Activated T-helper 9 cell treated with anti-CD3 and anti-CD28 coated beads, Interleukin-2, amount 50 U/mL, for 16 hours (primary cell): ENCODE measurements around the gene UBE2O.

Experiments used
- DNase-seq: peaks from one replicate; pipeline ENCODE4 v3.0.0-alpha.2; 2020; ENCODE audit warnings: low read depth

UBE2O gene

DNA sequence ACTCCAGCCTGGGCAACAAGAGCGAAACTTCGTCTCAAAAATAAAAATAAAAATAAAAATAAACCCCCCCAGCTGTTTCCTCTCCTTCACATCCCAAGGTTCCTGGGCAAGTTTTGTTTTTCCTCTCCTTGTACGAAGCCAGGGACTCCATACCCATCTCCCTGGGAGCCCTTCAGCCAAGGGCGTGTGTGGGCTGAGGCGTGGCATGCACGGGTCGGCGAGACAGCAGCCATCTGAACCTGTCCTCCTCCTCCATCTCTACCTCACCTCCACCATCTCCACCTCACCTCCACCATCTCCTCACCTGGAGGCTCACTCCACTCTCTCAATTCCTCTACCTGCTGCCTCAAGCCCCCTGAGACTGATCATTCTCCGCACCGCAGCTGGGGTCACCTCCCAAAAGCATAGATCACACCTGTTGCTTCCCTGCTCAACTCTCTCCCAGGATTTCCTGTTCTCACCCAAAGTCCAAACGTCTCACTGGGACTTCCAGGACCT lies 31.3 kb upstream of the UBE2O start:
- no peak for DNase-seq

DNA sequence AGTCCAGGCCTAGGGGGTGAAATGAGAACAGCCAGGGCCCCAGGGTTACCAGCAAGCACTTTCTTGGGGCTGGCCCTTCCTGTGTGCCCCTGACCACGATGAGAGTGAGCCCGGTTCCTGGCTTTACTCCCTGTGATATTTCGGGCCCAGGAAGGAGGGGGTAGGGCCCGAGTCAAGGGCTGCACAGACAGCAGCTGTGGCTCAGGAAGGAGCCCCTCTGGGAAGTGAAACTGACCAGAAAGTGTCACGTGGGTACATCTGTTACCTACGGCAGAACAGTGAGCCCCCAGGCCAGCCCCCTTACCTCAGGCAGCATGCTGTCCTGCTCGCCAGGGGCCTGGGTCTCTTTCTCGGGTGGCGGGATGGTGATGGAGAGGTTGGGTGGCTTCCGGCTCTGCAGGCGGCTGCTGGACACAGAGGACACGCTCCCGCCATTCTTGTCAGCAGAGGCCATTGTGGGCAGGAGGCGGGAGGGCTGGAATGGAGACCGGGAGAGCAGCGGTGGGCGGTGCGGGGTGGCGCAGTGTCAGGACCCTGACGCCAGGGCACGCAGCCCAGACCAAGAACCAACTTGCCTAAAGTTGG lies 28.2 kb upstream of the UBE2O start:
- DNase-seq, result no peak

DNA sequence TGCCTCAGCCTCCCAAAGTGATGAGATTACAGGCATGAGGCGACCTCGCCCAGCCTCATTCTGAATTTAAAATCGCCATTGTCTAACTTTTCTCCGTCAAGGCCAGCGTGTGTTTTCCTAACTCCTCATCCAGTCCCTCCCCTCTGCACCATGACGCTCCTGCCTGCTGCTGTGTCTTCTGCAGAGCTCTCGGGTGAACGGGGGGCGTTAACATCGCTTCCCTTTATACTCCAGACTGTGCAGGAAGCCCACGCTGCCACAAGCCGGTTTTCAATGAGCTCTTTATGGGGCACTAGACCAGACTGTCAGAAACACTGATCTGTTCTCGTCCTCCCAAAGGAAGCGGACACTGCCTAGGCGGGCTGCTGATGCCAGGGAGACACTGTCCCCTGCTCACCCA lies 27.7 kb upstream of the UBE2O start:
- no peak for DNase-seq

GRCh38 chr17:76479515-76480060 lies 26.6 kb upstream of the UBE2O start:
- no peak for DNase-seq

GRCh38 chr17:76478730-76479514 lies 26.0 kb upstream of the UBE2O start:
- no peak for DNase-seq

- no peak for DNase-seq
These were observed 25.1 kb upstream of the UBE2O start for GRCh38 chr17:76478097-76478496.

DNA sequence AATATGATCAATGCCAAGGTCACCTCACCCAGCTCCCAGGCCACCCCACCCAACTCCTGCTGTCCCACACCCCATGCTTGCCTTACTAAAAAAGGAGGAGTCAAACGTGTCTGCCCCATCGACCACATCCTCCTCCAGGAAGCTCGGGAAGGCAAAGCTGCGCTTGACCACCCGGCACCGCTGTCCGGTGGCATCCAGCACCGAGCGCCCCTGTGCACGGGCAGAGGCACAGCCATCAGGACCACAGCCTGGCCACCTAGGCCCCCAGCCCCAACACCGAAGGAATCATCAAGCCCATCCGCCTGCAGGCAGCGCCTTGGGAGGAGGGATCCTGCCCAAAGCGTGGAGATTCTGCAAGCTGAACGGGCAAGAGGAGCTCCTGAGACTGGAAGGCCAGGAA lies 24.6 kb upstream of the UBE2O start:
- DNase-seq, result no peak

GRCh38 chr17:76476736-76477135 lies 23.8 kb upstream of the UBE2O start:
- no peak for DNase-seq

DNA sequence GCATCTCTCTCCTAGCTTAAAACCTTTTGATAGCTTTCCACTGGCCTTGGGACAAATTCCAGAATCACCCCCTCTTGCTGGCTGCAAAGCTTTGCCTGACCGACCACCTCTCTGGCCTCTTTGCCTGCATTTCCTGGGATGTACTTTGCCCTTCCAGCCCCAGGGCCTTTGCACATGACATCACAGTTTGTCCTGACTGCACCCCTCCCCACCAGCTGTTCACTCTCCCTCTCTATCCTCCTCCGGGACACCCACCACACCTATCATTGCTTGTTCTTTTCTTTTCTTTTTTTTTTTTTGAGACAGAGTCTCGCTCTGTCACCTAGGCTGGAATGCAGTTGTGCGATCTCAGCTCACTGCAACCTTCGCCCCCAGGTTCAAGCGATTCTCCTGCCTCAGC lies 22.4 kb upstream of the UBE2O start:
- no peak for DNase-seq

DNA sequence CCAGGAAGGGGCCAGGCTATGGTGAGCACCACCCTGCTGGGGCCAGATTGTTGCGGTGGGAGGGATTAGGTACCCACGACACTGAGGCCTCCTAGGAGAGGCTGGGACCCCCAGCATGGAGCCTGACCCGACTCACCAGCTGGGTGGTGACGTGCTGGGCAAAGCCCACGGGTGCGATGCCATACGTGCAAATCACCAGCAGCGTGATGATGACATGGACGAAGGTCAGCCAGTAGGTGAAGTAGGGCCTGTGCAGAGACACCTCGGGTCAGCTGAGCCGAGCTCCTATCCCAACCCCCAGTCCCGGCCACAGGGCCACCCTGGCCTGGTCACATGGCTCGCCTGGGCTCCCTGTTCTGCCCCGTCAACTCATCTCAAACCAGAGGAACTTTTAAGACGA lies 21.9 kb upstream of the UBE2O start:
- DNase-seq, result no peak

DNA sequence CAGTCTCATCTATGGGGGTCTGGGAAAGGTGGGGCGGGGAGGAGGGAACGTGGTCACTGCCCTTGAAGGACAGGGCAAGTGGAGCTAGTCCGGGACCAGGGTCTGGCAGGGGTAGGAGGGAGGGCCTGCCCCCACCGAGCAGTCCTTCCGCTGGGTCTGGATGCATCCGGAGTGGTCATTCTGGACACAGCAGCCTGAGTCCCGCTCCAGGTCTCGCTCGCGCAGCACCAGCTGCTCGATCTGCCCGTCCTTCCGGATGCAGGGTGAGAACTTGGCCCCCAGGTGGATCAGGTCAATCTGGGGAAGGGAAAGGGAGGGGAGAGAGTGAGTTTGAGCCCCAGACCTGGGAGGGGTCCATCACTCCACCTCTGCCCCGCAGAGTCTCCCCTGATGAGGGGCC lies 21.3 kb upstream of the UBE2O start:
- DNase-seq, result no peak

DNA sequence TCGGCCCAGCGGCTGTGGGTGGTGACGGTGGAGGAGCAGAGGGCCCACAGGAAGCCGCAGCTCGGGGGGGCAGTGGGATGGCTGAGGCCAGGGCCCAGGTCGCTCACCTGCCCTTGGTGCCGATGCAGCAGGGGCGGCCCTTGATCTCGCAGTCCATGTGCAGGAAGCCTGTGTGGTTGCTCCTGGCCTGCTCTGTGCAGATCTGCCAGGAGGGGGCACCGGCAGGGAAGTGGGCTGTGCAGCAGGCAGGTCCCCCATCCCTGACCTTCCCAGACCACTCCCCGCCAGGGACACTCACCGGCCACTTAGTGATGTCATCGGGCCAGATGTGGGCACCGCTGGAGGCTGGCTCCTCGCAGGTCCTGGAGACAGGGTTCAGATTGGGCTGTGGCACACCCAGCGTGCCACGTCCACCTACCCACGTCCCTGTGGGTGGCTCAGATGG lies 20.6 kb upstream of the UBE2O start:
- no peak for DNase-seq

- no peak for DNase-seq
These were observed 19.8 kb upstream of the UBE2O start for GRCh38 chr17:76472726-76473125.

DNA sequence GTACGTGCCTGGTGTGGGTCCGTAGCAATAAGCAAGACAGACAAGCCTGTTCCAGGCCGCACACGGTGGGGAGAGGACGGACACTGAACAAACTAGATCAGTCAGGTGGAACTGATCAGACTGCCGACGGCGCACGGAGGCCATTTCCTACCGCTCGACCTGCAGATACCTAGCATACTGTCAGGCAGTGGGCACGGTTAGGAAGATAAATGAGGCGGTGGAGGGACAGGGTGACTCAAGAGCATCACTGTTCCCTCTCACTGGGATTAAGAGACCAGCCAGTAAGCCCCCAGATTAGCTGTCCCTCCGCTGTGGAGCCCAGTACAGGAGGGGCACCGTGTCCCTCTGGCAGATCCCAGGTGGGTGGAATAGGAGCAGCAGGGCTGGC lies 19.3 kb upstream of the UBE2O start:
- no peak for DNase-seq

DNA sequence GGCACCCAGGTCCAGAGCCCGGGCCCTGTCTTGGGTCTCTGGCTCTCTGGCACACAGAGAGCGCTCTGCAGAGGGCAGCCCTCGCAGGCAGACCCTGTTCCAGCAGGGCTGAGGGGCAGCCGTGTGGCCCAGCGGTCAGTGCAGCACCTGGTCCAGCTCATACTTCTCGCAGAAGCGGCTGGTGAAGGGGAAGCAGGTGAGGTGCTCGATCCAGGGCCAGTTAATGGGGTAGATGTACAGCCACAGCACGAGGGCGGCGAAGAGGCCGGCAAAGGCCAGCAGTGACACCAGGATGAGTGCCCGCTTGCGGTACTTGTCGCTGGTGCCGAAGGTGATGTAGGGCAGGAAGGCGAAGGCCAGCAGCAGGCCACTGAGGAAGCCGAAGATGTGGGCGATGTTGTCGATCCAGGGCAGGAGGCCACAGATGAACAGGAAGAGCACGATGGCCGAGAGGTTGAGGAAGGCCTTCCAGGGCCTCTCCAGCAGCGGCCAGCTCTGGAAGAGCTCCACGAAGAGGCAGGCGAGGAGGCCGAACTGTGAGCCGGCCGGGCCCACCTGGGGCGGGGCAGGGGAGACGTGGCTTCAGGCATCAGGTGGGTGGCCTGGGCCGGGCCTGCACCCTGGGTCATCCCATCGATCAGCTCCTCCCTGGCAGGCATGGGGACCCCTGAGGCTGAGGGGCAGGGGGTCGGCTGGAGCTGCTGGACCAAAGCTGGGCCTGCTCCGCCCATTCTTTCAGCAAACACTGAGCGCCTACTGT lies 18.7 kb upstream of the UBE2O start:
- DNase-seq, result no peak

DNA sequence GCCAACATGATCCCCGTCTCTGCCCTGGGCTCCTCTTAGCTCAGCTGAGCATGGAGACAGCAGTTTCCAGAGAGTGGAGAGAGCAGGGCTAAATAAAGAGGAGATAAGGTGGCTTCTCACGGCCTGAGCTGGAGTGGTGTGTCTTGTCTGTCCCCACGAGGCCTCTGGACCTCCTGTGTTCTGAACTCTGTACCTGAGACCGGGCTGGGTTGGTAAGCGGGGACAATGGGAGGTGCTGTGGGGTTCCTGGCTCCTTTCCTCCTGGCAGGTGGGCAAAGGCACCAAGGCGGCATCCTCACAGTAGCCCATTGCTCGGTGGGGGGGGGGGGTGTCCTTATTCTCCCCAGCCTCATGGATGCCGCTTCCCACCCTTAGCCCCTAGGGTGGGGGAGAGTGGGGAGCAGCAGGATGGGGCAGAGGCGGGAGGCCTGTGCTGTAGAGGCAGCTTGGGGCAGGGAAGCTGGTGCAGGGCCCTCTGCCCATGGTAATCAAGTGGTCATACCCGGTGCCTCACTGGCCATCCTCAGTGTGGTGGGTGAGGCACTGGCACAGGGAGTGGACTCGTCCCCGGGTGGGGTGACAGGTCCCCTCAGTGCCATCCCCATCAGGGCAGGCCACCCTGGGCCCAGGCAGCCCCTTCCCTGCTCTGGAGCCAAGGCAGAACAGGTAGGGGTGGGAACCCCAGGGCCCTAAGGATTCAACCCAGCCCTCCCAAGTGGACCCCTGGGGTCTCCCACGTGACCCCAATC lies 17.2 kb upstream of the UBE2O start:
- no peak for DNase-seq

DNA sequence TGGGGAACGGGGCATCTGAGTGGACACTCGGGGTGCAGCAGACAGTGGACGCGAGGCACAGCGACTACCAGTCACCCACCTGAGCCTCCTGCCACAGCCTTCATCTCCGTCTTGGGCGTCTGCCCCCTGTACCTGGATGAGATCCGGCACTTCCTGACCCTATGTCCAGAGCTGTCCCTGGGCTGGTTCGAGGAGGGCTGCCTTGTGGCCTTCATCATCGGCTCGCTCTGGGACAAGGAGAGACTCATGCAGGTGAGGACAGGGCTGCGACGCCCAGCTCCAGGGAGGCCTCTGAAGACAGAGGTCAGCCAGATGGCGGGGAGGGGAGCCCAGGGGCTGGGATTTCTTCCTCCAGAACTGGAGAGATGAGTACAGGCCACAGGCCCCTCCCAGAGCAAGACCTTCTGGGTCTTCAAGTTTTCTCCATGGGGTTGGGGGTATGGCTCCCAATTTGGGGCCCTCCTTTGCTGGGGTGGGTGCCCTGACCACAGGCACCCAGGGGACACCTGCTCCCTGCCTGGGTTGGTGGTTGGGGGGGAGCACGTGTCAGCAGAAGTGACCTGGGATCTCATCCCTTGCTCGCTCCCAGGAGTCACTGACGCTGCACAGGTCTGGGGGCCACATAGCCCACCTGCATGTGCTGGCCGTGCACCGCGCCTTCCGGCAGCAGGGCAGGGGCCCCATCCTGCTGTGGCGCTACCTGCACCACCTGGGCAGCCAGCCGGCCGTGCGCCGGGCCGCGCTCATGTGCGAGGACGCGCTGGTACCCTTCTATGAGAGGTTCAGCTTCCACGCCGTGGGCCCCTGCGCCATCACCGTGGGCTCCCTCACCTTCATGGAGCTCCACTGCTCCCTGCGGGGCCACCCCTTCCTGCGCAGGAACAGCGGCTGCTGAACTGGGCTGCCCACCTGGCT lies 16.4 kb upstream of the UBE2O start:
- DNase-seq, result no peak

DNA sequence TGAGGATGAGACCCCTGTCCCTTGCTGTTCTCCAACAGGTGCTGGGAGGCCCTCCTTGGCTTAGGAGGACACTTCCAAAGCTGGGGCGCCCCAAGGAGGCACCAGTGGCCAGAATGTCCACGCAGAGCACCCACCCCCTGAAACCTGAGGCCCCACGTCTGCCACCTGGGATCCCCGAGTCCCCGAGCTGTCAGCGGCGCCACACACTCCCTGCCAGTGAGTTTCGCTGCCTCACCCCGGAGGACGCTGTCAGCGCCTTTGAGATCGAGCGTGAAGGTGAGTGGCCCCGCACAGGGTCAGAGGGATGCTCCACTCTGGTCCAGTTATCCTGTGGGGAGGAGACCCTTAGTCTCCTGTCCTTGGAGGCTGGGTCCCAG lies 15.7 kb upstream of the UBE2O start:
- no peak for DNase-seq

DNA sequence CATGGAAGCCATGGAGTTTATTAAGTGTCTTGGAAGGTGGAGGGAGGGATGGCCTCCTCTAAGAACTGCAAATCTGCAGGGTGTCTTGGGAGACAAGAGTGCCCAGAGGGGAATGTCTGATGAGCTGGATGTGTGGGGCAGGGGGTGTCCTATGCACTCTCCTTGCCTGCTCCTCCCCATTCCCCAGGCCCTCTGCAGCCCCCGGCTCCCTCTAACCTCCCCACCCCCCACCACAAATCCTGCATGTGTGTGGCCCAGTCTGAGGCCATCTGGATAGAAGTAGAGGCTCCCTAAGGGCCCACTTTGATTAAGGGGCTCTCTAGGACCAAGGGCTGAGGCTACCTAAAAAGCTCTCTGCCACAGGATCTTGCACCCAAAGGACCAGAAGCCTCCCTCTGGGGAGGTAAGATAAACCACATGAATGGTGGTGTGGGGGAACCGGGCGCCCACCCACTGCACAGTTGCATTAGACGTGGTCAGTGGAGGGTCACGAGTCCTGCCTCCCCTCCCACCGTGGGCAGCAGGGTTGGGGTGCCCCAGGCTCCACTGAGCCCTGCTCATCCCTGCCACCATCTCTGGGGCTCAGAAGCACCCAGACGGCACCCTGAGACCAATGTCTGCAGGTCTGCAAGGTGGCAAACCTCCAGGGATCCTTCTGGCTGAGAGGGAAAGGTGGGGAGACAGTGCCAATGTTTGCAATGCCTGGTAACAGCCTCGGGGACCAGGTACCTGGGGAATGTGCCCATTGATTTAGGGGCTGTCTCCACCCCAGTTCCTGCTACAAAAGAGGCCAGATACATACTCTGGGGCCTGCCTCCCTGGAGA lies 15.1 kb upstream of the UBE2O start:
- DNase-seq, result no peak

GRCh38 chr17:76467366-76467765 lies 14.4 kb upstream of the UBE2O start, which contains the start of gene AANAT:
Gene AANAT (plus strand): TSS chr17:76467603. CDS start chr17:76468747, 1,144 bp downstream.
- no peak for DNase-seq
